HL-60 (cell line): ENCODE results near the gene PICALM.

ENCODE experiments used
- GABPA ChIP-seq: IDR thresholded peaks from 2 replicates; pipeline ENCODE4 v1.6.1; 2012; ENCODE audit warnings: low read depth
- POLR2AphosphoS5 ChIP-seq: IDR thresholded peaks from 2 replicates; pipeline ENCODE4 v1.6.1; 2012; ENCODE audit warnings: low read depth
- SPI1 ChIP-seq: IDR thresholded peaks from 2 replicates; pipeline ENCODE4 v1.6.1; 2012; ENCODE audit warnings: low read depth, mild to moderate bottlenecking, borderline replicate concordance
- TF ChIP-seq, protein P1 (sequence below): IDR thresholded peaks from one replicate; pipeline ENCODE4 v1.5.1; 2011; ENCODE audit warnings: low read length, control low read depth, inconsistent platforms; ENCODE audit not compliant: insufficient read depth
- TF ChIP-seq, protein P2 (sequence below): IDR thresholded peaks from 2 replicates; pipeline ENCODE4 v1.6.1; 2012; ENCODE audit warnings: low read depth; ENCODE audit not compliant: insufficient replicate concordance

DNA sequence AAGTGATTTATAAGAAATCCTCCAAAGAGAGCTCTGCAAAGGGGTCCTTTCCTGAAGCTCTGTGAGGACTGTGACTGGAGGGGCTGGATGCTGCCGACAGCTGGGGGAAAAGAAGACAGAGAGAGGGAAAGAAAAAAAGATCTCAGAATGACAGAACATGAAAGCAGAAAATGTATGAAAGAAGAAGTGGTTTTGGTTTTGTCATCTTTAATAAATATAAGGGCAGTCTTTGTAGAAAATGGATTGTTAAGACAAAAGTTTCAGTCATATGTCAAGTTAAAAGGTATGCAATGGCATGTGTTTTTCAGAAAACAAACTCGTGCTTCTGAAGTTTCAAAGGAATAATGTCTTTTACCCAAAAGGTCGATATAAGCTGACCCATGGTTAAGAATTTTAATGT lies 108.2 kb downstream of the PICALM start:
- TF ChIP-seq, protein P1, sequence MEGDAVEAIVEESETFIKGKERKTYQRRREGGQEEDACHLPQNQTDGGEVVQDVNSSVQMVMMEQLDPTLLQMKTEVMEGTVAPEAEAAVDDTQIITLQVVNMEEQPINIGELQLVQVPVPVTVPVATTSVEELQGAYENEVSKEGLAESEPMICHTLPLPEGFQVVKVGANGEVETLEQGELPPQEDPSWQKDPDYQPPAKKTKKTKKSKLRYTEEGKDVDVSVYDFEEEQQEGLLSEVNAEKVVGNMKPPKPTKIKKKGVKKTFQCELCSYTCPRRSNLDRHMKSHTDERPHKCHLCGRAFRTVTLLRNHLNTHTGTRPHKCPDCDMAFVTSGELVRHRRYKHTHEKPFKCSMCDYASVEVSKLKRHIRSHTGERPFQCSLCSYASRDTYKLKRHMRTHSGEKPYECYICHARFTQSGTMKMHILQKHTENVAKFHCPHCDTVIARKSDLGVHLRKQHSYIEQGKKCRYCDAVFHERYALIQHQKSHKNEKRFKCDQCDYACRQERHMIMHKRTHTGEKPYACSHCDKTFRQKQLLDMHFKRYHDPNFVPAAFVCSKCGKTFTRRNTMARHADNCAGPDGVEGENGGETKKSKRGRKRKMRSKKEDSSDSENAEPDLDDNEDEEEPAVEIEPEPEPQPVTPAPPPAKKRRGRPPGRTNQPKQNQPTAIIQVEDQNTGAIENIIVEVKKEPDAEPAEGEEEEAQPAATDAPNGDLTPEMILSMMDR: no peak
- TF ChIP-seq POLR2AphosphoS5 (no peak), SPI1 (no peak), GABPA (no peak)
- TF ChIP-seq, protein P2, sequence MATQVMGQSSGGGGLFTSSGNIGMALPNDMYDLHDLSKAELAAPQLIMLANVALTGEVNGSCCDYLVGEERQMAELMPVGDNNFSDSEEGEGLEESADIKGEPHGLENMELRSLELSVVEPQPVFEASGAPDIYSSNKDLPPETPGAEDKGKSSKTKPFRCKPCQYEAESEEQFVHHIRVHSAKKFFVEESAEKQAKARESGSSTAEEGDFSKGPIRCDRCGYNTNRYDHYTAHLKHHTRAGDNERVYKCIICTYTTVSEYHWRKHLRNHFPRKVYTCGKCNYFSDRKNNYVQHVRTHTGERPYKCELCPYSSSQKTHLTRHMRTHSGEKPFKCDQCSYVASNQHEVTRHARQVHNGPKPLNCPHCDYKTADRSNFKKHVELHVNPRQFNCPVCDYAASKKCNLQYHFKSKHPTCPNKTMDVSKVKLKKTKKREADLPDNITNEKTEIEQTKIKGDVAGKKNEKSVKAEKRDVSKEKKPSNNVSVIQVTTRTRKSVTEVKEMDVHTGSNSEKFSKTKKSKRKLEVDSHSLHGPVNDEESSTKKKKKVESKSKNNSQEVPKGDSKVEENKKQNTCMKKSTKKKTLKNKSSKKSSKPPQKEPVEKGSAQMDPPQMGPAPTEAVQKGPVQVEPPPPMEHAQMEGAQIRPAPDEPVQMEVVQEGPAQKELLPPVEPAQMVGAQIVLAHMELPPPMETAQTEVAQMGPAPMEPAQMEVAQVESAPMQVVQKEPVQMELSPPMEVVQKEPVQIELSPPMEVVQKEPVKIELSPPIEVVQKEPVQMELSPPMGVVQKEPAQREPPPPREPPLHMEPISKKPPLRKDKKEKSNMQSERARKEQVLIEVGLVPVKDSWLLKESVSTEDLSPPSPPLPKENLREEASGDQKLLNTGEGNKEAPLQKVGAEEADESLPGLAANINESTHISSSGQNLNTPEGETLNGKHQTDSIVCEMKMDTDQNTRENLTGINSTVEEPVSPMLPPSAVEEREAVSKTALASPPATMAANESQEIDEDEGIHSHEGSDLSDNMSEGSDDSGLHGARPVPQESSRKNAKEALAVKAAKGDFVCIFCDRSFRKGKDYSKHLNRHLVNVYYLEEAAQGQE: no peak
